Epithelial cell of prostate (primary cell): Measurements from ENCODE around the gene FPGS.

Experiments used
- DNase-seq: peaks from one replicate; pipeline ENCODE4 v3.0.0-alpha.2; 2011; ENCODE audit warnings: low read depth, low spot score
- H3K27ac ChIP-seq: fragments of 450-650 bp; 2 replicates; pipeline ENCODE4 v1.5.1; 2017; ENCODE audit warnings: mild to moderate bottlenecking

The FPGS gene

DNA sequence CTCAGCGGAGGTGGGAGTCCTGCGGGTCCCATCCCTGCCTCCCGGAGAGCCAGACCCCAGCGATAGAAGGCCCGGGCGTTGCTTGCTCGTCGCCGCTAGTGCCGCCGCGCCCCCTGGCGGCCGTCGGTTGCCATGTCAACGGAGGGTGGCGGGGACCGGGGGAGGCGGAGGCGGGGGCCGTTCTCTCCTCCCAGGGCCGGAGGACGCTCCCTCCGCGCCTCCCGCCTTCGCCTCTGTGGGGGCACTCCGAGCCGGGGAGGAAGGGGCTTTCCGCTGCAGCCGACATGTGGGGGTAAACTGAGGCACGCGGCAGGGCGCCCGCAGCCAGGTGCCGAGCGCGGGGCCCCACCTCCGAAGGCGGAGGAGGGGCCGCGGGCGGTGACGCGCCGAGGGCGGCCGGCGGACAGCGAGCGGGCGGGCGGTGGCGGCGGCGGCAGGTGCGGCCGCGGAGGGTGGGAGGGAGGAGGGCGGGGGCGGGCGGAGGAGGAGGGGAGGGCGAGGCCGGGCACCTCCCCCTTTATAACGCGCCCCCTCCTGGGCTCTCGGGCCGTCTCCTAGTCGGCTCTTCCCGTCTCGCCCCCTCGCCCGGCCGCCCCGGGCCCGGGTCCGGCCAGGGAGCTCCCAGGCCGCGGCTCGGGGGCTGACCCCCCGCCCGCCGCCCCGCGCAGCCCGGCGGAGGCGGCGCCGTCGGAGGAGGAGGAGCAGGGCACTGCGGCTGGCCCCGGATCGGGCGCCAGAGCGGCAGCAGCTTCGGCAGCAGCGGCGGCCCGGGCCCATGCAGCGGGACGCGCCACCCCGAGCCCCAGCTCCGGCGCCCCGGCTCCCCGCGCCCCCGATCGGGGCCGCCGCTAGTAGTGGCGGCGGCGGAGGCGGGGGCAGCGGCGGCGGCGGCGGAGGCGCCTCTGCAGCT, 17.4 kb upstream of the FPGS start:
- H3K27ac ChIP-seq, result peak overlapping the region; percentile 93
- no peak for DNase-seq

DNA sequence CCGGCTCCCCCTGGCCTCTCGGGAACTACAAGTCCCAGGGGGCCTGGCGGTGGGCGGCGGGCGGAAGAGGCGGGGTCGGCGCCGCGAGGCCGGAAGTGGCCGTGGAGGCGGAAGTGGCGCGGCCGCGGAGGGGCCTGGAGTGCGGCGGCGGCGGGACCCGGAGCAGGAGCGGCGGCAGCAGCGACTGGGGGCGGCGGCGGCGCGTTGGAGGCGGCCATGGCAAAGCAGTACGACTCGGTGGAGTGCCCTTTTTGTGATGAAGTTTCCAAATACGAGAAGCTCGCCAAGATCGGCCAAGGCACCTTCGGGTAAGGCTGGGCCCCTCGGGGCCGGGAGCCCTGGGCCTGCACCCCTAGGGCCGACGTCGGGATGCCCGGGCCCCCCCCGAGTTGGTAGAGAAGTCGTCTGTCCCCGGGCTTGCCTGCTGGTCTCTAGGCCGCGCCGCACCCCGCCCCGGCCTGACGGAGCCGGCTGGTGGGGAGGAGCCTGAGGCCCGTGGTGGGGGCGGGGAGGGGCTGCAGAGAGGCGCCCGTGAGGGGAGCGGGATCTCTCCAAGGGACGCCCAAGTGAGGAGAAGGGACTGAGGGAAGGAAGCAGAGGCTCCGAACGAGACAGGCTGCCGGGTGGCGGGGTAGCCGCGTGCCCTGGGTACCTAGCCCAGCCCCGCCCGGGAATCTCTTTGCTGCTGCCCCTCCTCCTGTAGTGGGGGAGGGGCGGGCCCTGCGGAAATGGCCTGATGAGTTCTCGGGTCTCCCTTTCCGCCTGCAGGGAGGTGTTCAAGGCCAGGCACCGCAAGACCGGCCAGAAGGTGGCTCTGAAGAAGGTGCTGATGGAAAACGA, 16.5 kb upstream of the FPGS start, which contains the start of gene CDK9:
Gene CDK9, plus strand, starts transcription at position 102 of the 840 bp plus-strand sequence. Its CDS starts 115 bp downstream, at position 217.
- DNase-seq, result no peak
- H3K27ac ChIP-seq, result peak within 1 kb of the TSS; percentile 93

- peak overlapping the region; percentile 93 for H3K27ac ChIP-seq
- DNase-seq, result no peak
Observed at GRCh38 chr9:127786773-127787104, 15.9 kb upstream of the FPGS start.

- DNase-seq, result no peak
Observed at GRCh38 chr9:127788337-127789011, 14.2 kb upstream of the FPGS start.

DNA sequence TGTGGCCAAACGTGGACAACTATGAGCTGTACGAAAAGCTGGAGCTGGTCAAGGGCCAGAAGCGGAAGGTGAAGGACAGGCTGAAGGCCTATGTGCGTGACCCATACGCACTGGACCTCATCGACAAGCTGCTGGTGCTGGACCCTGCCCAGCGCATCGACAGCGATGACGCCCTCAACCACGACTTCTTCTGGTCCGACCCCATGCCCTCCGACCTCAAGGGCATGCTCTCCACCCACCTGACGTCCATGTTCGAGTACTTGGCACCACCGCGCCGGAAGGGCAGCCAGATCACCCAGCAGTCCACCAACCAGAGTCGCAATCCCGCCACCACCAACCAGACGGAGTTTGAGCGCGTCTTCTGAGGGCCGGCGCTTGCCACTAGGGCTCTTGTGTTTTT, 13.5 kb upstream of the FPGS start:
- DNase-seq, result no peak
- no peak overlapping the region for H3K27ac ChIP-seq

More at GRCh38 chr9:127788337-127789011, 14.2 kb upstream of the FPGS start:
- no peak overlapping the region for H3K27ac ChIP-seq

DNA sequence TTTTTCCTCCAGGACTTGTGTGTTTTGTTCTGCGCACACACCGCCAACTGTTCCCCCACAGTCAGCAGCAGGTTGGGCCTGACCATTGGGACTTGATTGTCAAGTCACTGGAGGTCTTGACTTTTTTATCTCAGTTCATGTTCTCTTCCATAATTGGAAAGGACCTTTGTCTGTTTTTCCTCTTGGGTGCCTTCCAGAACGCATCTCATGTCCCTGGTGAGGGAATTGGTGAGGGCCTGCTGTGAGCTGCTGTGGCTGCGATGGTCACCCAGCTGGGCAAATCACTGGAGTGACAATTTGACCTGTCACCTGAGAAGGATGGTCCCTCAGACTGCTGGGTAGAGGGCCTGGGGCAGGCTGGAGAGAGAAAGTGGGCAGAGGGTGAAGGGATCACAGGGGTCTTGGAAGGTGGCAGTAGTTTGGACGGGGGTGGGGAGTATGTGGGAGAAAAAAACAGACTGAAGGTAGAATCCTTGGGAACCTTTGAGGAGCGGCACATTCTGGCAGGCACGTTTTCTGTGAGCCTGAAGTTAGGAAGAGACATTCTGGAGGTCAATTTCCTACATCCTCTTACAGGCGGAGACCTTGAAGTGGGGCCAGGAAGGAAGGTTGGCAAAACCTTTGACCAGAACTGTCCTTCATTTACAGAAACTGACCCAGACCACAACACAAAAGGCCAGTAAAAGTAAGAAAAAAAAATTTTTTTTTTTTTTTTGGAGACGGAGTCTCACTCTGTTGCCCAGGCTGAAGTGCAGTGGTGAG, 12.4 kb upstream of the FPGS start:
- DNase-seq, result no peak
- H3K27ac ChIP-seq, result no peak overlapping the region

DNA sequence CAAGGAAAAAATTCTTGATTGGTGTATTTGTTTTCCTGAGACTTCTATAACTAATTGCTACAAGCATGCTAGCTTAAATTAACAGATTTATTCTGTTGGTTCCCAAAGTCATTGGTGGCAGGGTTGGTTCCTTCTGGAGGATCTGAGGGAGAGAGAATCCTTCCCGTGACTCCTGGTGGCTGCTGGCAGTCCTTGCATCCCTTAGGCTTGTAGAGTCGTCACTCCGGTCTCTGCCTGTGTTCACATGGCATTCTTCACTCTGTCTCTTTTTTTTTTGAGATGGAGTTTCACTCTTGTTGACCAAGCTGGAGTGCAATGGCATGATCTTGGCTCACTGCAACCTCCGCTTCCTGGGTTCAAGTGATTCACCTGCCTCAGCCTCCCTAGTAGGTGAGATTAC, 11.6 kb upstream of the FPGS start:
- DNase-seq, result no peak
- no peak overlapping the region for H3K27ac ChIP-seq

GRCh38 chr9:127792417-127793031, 10.2 kb upstream of the FPGS start:
- H3K27ac ChIP-seq, result no peak overlapping the region
- DNase-seq, result no peak

GRCh38 chr9:127793093-127793708, 9.5 kb upstream of the FPGS start:
- DNase-seq, result no peak
- H3K27ac ChIP-seq, result no peak overlapping the region

GRCh38 chr9:127794001-127794791, 8.5 kb upstream of the FPGS start:
- no peak for DNase-seq
- no peak overlapping the region for H3K27ac ChIP-seq

- no peak overlapping the region for H3K27ac ChIP-seq
Observed at GRCh38 chr9:127796225-127796813, 6.4 kb upstream of the FPGS start.

GRCh38 chr9:127796852-127797370, 5.8 kb upstream of the FPGS start:
- no peak overlapping the region for H3K27ac ChIP-seq
- no peak for DNase-seq

More at GRCh38 chr9:127796225-127796813, 6.4 kb upstream of the FPGS start:
- no peak for DNase-seq

DNA sequence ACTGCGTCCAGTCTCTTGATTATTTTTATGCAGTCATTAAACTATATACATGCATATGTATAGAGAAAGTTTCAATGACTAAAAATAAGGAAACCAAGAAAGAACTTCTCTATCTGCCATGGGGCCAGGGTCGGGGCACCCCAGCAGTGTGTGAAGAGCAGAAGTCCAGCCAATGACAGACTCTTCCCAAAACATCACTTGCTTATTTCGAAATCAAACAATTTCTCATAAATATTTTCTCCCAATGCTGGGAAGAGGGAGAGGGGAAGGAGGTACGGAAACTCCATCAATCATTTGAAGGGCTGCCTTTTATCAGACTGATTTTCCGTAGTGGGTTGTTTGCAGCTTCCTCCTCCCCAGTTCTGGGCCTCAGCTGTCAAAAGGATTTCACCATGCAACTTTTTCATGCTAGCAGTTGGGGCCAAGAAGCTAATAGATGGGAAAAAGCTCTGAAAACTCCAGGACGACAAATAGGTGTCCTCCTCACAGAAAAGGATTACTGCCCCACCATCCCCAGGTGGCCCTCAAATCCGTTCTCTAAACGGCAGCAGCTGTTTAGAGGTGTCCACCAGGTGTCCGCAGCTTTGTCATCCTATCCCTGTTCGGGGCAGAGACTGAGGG, 617 bp upstream of the FPGS start:
- no peak for DNase-seq
- H3K27ac ChIP-seq, result peak overlapping the region; percentile 94

- peak overlapping the region; percentile 94 for H3K27ac ChIP-seq
- peak; percentile 58 for DNase-seq
Observed at GRCh38 chr9:127803507-127804352, 1.0 kb downstream of the FPGS start.

GRCh38 chr9:127805620-127806019, 2.9 kb downstream of the FPGS start:
- no peak overlapping the region for H3K27ac ChIP-seq
- DNase-seq, result no peak

GRCh38 chr9:127806871-127807270, 4.2 kb downstream of the FPGS start:
- H3K27ac ChIP-seq, result no peak overlapping the region
- DNase-seq, result no peak
